Endodermal cell (in vitro differentiated cells): ENCODE results near the gene RAC3. TPM values are rescaled to one million over a fixed set of nuclear protein-coding genes. Genes with fewer than 3 reads are reported as not detected.
A peak's percentile ranks its signal among the peaks of the same experiment; 100 is the strongest.

Experiments used
- DNase-seq: peaks from one replicate; pipeline ENCODE4 v3.0.0-alpha.2; 2017
- H3K27ac ChIP-seq: 2 replicates; pipeline ENCODE4 v1.5.1; 2013; ENCODE audit warnings: mild to moderate bottlenecking, low read depth, low read length, moderate library complexity
- H3K27me3 ChIP-seq: 2 replicates; pipeline ENCODE4 v1.6.1; 2013; ENCODE audit warnings: mild to moderate bottlenecking, low read length, moderate library complexity; ENCODE audit not compliant: insufficient read depth, control insufficient read depth, poor library complexity, severe bottlenecking
- H3K36me3 ChIP-seq: 2 replicates; pipeline ENCODE4 v1.7.0; 2013; ENCODE audit warnings: mild to moderate bottlenecking, low read length, moderate library complexity; ENCODE audit not compliant: control insufficient read depth, insufficient read depth
- H3K4me1 ChIP-seq: one replicate; pipeline ENCODE4 v1.7.0; 2013; ENCODE audit warnings: low read length; ENCODE audit not compliant: control insufficient read depth, insufficient read depth
- H3K4me3 ChIP-seq: 2 replicates; pipeline ENCODE4 v1.5.1; 2013; ENCODE audit warnings: mild to moderate bottlenecking, low read length, moderate library complexity
- H3K9ac ChIP-seq: 2 replicates; pipeline ENCODE4 v1.6.1; 2013; ENCODE audit warnings: mild to moderate bottlenecking, low read length, moderate library complexity; ENCODE audit not compliant: poor library complexity, severe bottlenecking; ENCODE audit errors: extremely low read depth
- H3K9me3 ChIP-seq: 2 replicates; pipeline ENCODE4 v1.6.1; 2013; ENCODE audit warnings: mild to moderate bottlenecking, low read length, moderate library complexity; ENCODE audit not compliant: control insufficient read depth
- H3K27ac Mint-ChIP-seq: 2 replicates; pipeline ENCODE4 v1.8.0; 2020; ENCODE audit warnings: mixed read lengths
- H3K27me3 Mint-ChIP-seq: 2 replicates; pipeline ENCODE4 v1.8.0; 2021; ENCODE audit warnings: mild to moderate bottlenecking, mixed read lengths; ENCODE audit not compliant: insufficient read depth
- H3K36me3 Mint-ChIP-seq: 2 replicates; pipeline ENCODE4 v1.8.0; 2020; ENCODE audit warnings: low read depth, mixed read lengths
- H3K4me1 Mint-ChIP-seq: 2 replicates; pipeline ENCODE4 v1.8.0; 2020; ENCODE audit warnings: mixed read lengths
- H3K4me3 Mint-ChIP-seq: 2 replicates; pipeline ENCODE4 v1.8.0; 2020; ENCODE audit warnings: mild to moderate bottlenecking, moderate library complexity, mixed read lengths
- H3K9me3 Mint-ChIP-seq: 2 replicates; pipeline ENCODE4 v1.8.0; 2020; ENCODE audit warnings: mild to moderate bottlenecking, mixed read lengths
- CTCF ChIP-seq: fragments of 200-600 bp; sonication (generic); conservative IDR thresholded peaks from 2 replicates; pipeline ENCODE4 v1.5.0; 2021; ENCODE audit warnings: antibody characterized with exemption, mild to moderate bottlenecking
- WGBS, 2 experiments: methylation state at CpG; one replicate each; pipeline versions ENCODE4 v1.1.5 to v1.1.7; 2013; ENCODE audit warnings: missing lambda C conversion rate in 2 of 2, mixed read lengths in 1 of 2; ENCODE audit not compliant: insufficient coverage in 1 of 2, insufficient read length in 1 of 2; 5-methylcytosine and 5-hydroxymethylcytosine counted together
- total RNA-seq, 2 donors: library from RNA; stranded (reverse); fragmentation: NEBNext Ultra II Directional in 1 of 2; extraction: Animal tissue kit (Norgen Biotek cat#: 25700) in 1 of 2; gene quantifications; 2 replicates in 1 of 2; 3 replicates in 1 of 2; pipeline ENCODE4 v1.2.1, GENCODE V29; 2021

RAC3 gene
- total RNA-seq, 2 donors from 2014 or later, result 45.7 to 53.9 TPM

GRCh38 chr17:82035488-82035887 is 4.0 kb downstream of the RAC3 start:
- Mint-ChIP-seq H3K4me1 (peaks cover 4% of the 10 kb centered on the region), H3K27ac (no peak overlapping the region), H3K9me3 (peaks cover 2% of the 10 kb centered on the region), H3K36me3 (peaks cover 3% of the 10 kb centered on the region), H3K27me3 (peaks cover 9% of the 10 kb centered on the region), H3K4me3 (no peak overlapping the region)
- no peaks in the 10 kb centered on the region for H3K9me3 ChIP-seq
- no peaks in the 10 kb centered on the region for H3K27me3 ChIP-seq
- no peak overlapping the region for H3K4me3 ChIP-seq
- H3K36me3 ChIP-seq, result no peaks in the 10 kb centered on the region
- no peak overlapping the region for H3K27ac ChIP-seq
- 96 to 100% methylated on average over 3 to 8 of the region's 8 CpGs for WGBS, 2 experiments
- H3K9ac ChIP-seq, result no peak overlapping the region
- no peak for TF ChIP-seq CTCF
- no peak for DNase-seq
- H3K4me1 ChIP-seq, result no peaks in the 10 kb centered on the region

GRCh38 chr17:82035956-82036633 is 4.6 kb downstream of the RAC3 start:
- Mint-ChIP-seq H3K27me3 (peaks cover 12% of the 10 kb centered on the region), H3K4me1 (peaks cover 4% of the 10 kb centered on the region), H3K27ac (no peak overlapping the region), H3K9me3 (peaks cover 3% of the 10 kb centered on the region), H3K36me3 (peaks cover 3% of the 10 kb centered on the region), H3K4me3 (peak overlapping the region; percentile 62)
- H3K36me3 ChIP-seq, result no peaks in the 10 kb centered on the region
- no peak overlapping the region for H3K9ac ChIP-seq
- H3K4me1 ChIP-seq, result no peaks in the 10 kb centered on the region
- no peaks in the 10 kb centered on the region for H3K27me3 ChIP-seq
- no peak overlapping the region for H3K27ac ChIP-seq
- no peak for TF ChIP-seq CTCF
- WGBS, 2 experiments, result 92% methylated on average over 10 to 20 of the region's 20 CpGs
- no peak for DNase-seq
- no peaks in the 10 kb centered on the region for H3K9me3 ChIP-seq
- H3K4me3 ChIP-seq, result peak overlapping the region; percentile 86

- no peaks in the 10 kb centered on the region for H3K4me1 ChIP-seq
- TF ChIP-seq CTCF, result no peak
- Mint-ChIP-seq H3K36me3 (peaks cover 3% of the 10 kb centered on the region), H3K4me1 (peaks cover 4% of the 10 kb centered on the region), H3K9me3 (peaks cover 8% of the 10 kb centered on the region), H3K27ac (no peak overlapping the region), H3K4me3 (peak overlapping the region; percentile 62), H3K27me3 (peaks cover 17% of the 10 kb centered on the region)
- H3K4me3 ChIP-seq, result peak overlapping the region; percentile 86
- peak overlapping the region; percentile 30 for H3K9ac ChIP-seq
- H3K36me3 ChIP-seq, result no peaks in the 10 kb centered on the region
- no peaks in the 10 kb centered on the region for H3K9me3 ChIP-seq
- no peak for DNase-seq
- no peak overlapping the region for H3K27ac ChIP-seq
- WGBS, 2 experiments, result 62 to 76% methylated on average over 15 to 23 of the region's 23 CpGs
- H3K27me3 ChIP-seq, result no peaks in the 10 kb centered on the region
These were observed 5.2 kb downstream of the RAC3 start for GRCh38 chr17:82036634-82037091.
